ENCODE measurements around the gene GNAS.
"Not testable (repeated sequence)": the region's sequence is repeated elsewhere in the genome, so short reads cannot be mapped to it uniquely, and the experiment has no call there.

GNAS gene

DNA sequence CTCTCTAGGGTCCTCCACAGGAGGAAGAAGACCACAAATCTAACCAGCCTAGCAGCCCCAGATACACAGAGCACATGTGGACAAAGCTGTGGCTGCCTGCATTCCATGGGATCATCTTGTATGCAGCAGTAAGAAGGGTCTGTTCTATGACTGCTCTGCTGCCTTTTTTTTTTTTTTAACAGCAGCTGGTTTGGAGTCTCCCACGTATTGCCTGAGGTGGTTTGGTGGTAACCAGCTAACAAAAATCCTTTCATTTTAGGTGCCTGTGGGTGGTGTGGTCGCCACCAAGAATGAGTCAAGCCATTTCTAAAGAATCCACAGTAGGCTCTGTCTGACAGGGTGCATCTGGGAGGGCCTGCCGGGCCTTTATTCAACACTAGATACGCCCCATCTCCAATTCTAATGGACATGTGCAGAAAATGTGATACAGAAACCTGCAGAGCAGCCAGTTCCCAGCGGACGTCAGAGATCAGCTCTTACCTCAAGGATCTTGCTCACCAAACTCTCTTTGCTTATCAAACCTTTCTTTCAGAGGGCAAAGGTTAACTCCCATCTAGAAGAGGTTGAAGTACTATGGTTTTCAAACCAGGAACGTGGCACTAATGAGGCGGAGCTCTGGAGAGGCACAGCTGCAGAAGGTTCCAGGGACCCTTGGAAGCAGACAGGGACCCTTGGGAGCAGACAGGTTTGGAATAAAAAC, 33.8 kb upstream of the GNAS start:
- no peak overlapping the region for H2AFZ ChIP-seq (ENCODE audit: low read depth)
- no peak overlapping the region for H3K4me3 ChIP-seq (IDR thresholded peaks at IDR 0.05; ENCODE audit: insufficient read depth, low read depth, low read length)
- TF ChIP-seq CTCF (conservative IDR thresholded peaks at IDR 0.05; ENCODE audit: low read depth, low read length): no peak
- H3K27ac ChIP-seq: no peak overlapping the region; the same call in 1 of the 2 replicates
- peak overlapping the region; percentile 30; the same call in 1 of the 2 replicates for H3K4me2 ChIP-seq
- H3K79me2 ChIP-seq (ENCODE audit: insufficient read depth, low read depth): no peaks in the 10 kb centered on the region
- H4K20me1 ChIP-seq (ENCODE audit: insufficient read depth): no peaks in the 10 kb centered on the region
- no peaks in the 10 kb centered on the region; the same call in 1 of the 2 replicates for H3K27me3 ChIP-seq (ENCODE audit: insufficient read depth, low read depth)
- peaks cover 16% of the 10 kb centered on the region for H3K4me1 ChIP-seq (ENCODE audit: low read depth, poor library complexity, severe bottlenecking)
- H3K36me3 ChIP-seq (ENCODE audit: insufficient read depth): no peaks in the 10 kb centered on the region
- H3K9ac ChIP-seq: no peak overlapping the region

DNA sequence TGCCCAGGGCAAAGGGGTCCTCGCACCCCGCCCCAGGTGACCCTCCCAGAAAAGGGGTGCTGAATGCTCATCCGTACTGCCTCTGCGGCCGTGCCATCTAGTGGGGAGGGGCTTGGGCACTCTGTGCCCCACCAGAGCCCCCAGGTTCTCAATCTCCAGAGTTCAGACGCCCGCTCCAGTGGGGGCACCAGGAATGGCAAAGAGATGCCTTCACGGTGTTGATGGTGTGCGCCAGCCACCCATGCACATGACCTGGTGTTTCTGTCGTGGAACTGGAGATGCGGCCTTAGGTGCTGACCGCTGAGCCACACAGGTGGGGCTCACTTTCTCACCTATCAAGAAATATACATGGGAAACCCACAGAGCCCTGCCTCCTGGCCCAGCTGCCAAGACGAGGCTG, 32.6 kb upstream of the GNAS start:
- Histone ChIP-seq H3K36me3 (ENCODE audit: insufficient read depth) (no peaks in the 10 kb centered on the region), H4K20me1 (ENCODE audit: insufficient read depth) (no peaks in the 10 kb centered on the region), H3K4me3 (IDR thresholded peaks at IDR 0.05; ENCODE audit: insufficient read depth, low read depth, low read length) (no peak overlapping the region), H3K9ac (no peak overlapping the region), H3K4me1 (ENCODE audit: low read depth, poor library complexity, severe bottlenecking) (peaks cover 16% of the 10 kb centered on the region), H3K79me2 (ENCODE audit: insufficient read depth, low read depth) (no peaks in the 10 kb centered on the region), H2AFZ (ENCODE audit: low read depth) (no peak overlapping the region), H3K4me2 (no peak overlapping the region), H3K27me3 (ENCODE audit: insufficient read depth, low read depth) (no peaks in the 10 kb centered on the region; the same call in 1 of the 2 replicates), H3K27ac (no peak overlapping the region)
- TF ChIP-seq CTCF (conservative IDR thresholded peaks at IDR 0.05; ENCODE audit: low read depth, low read length): no peak

DNA sequence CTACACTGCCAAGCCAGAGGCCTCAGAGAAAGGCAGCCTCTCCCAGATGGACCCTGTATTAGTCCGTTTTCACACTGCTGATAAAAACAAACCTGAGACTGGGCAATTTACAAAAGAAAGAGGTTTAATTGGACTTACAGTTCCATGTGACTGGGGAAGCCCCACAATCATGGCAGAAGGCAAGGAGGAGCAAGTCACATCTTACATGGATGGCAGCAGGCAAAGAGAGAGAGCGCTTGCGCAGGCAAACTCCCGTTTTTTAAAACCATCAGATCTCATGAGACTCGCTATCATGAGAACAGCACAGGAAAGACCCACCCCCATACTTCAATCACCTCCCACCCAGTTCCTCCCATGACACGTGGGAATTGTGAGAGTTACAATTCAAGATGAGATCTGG, 32.0 kb upstream of the GNAS start:
- H3K4me2 ChIP-seq; H3K27me3 ChIP-seq (ENCODE audit: insufficient read depth, low read depth); H3K4me3 ChIP-seq (IDR thresholded peaks at IDR 0.05; ENCODE audit: insufficient read depth, low read depth, low read length); H2AFZ ChIP-seq (ENCODE audit: low read depth); H3K79me2 ChIP-seq (ENCODE audit: insufficient read depth, low read depth); H3K27ac ChIP-seq; H3K36me3 ChIP-seq (ENCODE audit: insufficient read depth); H4K20me1 ChIP-seq (ENCODE audit: insufficient read depth); H3K9ac ChIP-seq: not testable (repeated sequence)
- peaks cover 16% of the 10 kb centered on the region for H3K4me1 ChIP-seq (ENCODE audit: low read depth, poor library complexity, severe bottlenecking)

DNA sequence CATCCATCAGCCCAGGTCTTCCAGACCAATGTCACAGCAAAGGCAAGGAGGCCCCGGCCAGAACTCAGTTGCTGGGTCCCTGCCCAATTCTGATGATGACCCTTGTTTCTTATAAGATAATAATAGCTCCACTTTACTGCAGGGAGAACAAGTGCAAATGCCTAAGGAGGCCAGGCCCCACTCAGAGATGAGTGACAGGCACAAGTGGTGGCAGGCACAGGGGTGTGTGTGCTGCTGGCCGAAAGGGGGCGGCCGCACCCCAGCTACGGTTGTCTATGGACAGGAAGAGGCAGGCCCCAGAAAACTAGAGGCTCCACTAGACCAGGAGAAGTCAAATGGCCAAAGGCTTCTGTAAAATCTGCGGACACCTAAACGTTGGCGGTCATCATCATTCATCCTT, 30.4 kb upstream of the GNAS start:
- Histone ChIP-seq H4K20me1 (ENCODE audit: insufficient read depth) (no peaks in the 10 kb centered on the region), H3K79me2 (ENCODE audit: insufficient read depth, low read depth) (no peaks in the 10 kb centered on the region), H3K9ac (no peak overlapping the region), H3K36me3 (ENCODE audit: insufficient read depth) (no peaks in the 10 kb centered on the region), H3K27me3 (ENCODE audit: insufficient read depth, low read depth) (no peaks in the 10 kb centered on the region; the same call in 1 of the 2 replicates), H2AFZ (ENCODE audit: low read depth) (no peak overlapping the region), H3K27ac (no peak overlapping the region), H3K4me1 (ENCODE audit: low read depth, poor library complexity, severe bottlenecking) (peaks cover 16% of the 10 kb centered on the region), H3K4me3 (IDR thresholded peaks at IDR 0.05; ENCODE audit: insufficient read depth, low read depth, low read length) (no peak overlapping the region), H3K4me2 (no peak overlapping the region)
- no peak for TF ChIP-seq CTCF (conservative IDR thresholded peaks at IDR 0.05; ENCODE audit: low read depth, low read length)

Data from KMS-11 (cell line).